ENCODE measurements around the gene IL6.
"Not testable (repeated sequence)": the region's sequence is repeated elsewhere in the genome, so short reads cannot be mapped to it uniquely, and the experiment has no call there.

GRCh38 chr7:22688934-22689333 lies 38.1 kb upstream of the IL6 start:
- TF ChIP-seq POLR2A (IDR thresholded peaks at IDR 0.05; ENCODE audit: low read depth, low read length); POLR2AphosphoS5 (IDR thresholded peaks at IDR 0.05; ENCODE audit: low read depth, low read length); TAF1 (IDR thresholded peaks at IDR 0.05; ENCODE audit: borderline replicate concordance, low read depth, low read length): not testable (repeated sequence)
